Measurements from ENCODE around the gene WNT9A.
"Not testable (repeated sequence)": the region's sequence is repeated elsewhere in the genome, so short reads cannot be mapped to it uniquely, and the experiment has no call there.

Gene WNT9A

GRCh38 chr1:227947676-227948492 lies at the start of gene WNT9A:
Gene WNT9A (minus strand): TSS chr1:227947932. CDS start chr1:227947887, 45 bp downstream.
- peak in 1 of 56 donors; percentile 14 for DNase-seq

GRCh38 chr1:227996187-227996950 lies 48.6 kb upstream of the WNT9A start:
- no peak for DNase-seq

GRCh38 chr1:227994632-227995300 lies 47.0 kb upstream of the WNT9A start:
- DNase-seq = no peak

- no peak for DNase-seq
Measured at GRCh38 chr1:227987181-227987580, 39.4 kb upstream of the WNT9A start.

GRCh38 chr1:227975583-227976283 lies 28.0 kb upstream of the WNT9A start:
- DNase-seq = not testable (repeated sequence)

GRCh38 chr1:227973724-227974288 lies 26.1 kb upstream of the WNT9A start:
- DNase-seq = not testable (repeated sequence)

GRCh38 chr1:227972843-227973374 lies 25.2 kb upstream of the WNT9A start:
- not testable (repeated sequence) for DNase-seq

- DNase-seq = not testable (repeated sequence)
Measured at GRCh38 chr1:227972283-227972679, 24.5 kb upstream of the WNT9A start.

GRCh38 chr1:227971643-227972282 lies 24.0 kb upstream of the WNT9A start:
- not testable (repeated sequence) for DNase-seq

- not testable (repeated sequence) for DNase-seq
Measured at GRCh38 chr1:227971216-227971615, 23.5 kb upstream of the WNT9A start.

GRCh38 chr1:227970076-227970995 lies 22.6 kb upstream of the WNT9A start:
- not testable (repeated sequence) for DNase-seq

GRCh38 chr1:227967815-227968214 lies 20.1 kb upstream of the WNT9A start:
- DNase-seq = not testable (repeated sequence)

GRCh38 chr1:227966733-227967132 lies 19.0 kb upstream of the WNT9A start:
- DNase-seq = not testable (repeated sequence)

- DNase-seq = no peak
Measured at GRCh38 chr1:227961651-227962466, 14.1 kb upstream of the WNT9A start.

GRCh38 chr1:227959325-227959860 lies 11.7 kb upstream of the WNT9A start:
- DNase-seq = no peak

- DNase-seq = no peak
Measured at GRCh38 chr1:227958617-227959324, 11.0 kb upstream of the WNT9A start.

GRCh38 chr1:227955808-227956207 lies 8.1 kb upstream of the WNT9A start:
- no peak for DNase-seq
